ENCODE measurements around the gene TPCN2.

DNA sequence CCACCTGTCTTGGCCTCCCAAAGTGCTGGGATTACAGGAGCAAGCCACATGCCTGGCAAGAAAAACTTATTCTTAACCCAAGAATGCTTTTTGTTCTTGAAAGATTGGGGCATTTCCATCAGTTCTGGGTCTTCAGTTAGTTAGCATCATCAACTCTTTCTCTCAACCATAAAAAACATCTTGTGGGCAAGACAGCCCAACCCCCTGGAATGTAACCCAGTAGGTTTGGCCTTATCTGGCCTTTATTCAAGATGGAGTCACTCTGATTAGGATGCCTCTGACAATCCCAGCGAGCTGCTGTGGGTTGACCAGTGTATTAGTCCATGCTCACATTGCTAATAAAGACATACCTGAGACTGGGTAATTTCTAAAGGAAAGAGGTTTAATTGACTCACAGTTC, 9.2 kb upstream of the TPCN2 start:
- TF ChIP-seq POLR2AphosphoS5 (IDR thresholded peaks at IDR 0.05), result no peak
- TF ChIP-seq, protein P1, sequence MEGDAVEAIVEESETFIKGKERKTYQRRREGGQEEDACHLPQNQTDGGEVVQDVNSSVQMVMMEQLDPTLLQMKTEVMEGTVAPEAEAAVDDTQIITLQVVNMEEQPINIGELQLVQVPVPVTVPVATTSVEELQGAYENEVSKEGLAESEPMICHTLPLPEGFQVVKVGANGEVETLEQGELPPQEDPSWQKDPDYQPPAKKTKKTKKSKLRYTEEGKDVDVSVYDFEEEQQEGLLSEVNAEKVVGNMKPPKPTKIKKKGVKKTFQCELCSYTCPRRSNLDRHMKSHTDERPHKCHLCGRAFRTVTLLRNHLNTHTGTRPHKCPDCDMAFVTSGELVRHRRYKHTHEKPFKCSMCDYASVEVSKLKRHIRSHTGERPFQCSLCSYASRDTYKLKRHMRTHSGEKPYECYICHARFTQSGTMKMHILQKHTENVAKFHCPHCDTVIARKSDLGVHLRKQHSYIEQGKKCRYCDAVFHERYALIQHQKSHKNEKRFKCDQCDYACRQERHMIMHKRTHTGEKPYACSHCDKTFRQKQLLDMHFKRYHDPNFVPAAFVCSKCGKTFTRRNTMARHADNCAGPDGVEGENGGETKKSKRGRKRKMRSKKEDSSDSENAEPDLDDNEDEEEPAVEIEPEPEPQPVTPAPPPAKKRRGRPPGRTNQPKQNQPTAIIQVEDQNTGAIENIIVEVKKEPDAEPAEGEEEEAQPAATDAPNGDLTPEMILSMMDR (IDR thresholded peaks at IDR 0.05), result no peak
- TF ChIP-seq POLR2A (IDR thresholded peaks at IDR 0.05), result no peak
- no peak for TF ChIP-seq EP300 (IDR thresholded peaks at IDR 0.05)
